ENCODE measurements around the gene PRRC2B.
"Not testable (repeated sequence)": the region's sequence is repeated elsewhere in the genome, so short reads cannot be mapped to it uniquely, and the experiment has no call there.

The PRRC2B gene

GRCh38 chr9:131515559-131516031 lies 121.7 kb downstream of the PRRC2B start:
- peak; percentile 93 for FAIRE-seq
- DNase-seq (ENCODE audit: insufficient read length, low spot score): not testable (repeated sequence)
- TF ChIP-seq SPI1 (IDR thresholded peaks at IDR 0.05; ENCODE audit: low read depth, low read length): peak; percentile 28

GRCh38 chr9:131516100-131516499 lies 122.2 kb downstream of the PRRC2B start:
- no peak for DNase-seq (ENCODE audit: insufficient read length, low spot score)
- TF ChIP-seq POU2F2 (IDR thresholded peaks at IDR 0.05; ENCODE audit: low read depth, low read length) (no peak), POLR2AphosphoS5 (IDR thresholded peaks at IDR 0.05; ENCODE audit: low read depth, low read length) (no peak), SPI1 (IDR thresholded peaks at IDR 0.05; ENCODE audit: low read depth, low read length) (no peak), TAF1 (IDR thresholded peaks at IDR 0.05; ENCODE audit: low read depth, low read length) (no peak), POLR2A (IDR thresholded peaks at IDR 0.05; ENCODE audit: low read depth, low read length) (no peak), PAX5 (IDR thresholded peaks at IDR 0.05; ENCODE audit: insufficient read depth, low read length, severe bottlenecking) (no peak)
- FAIRE-seq: no peak

- FAIRE-seq (no peak), DNase-seq (ENCODE audit: insufficient read length, low spot score) (no peak)
- no peak for TF ChIP-seq POU2F2 (IDR thresholded peaks at IDR 0.05; ENCODE audit: low read depth, low read length)
- TF ChIP-seq SPI1 (IDR thresholded peaks at IDR 0.05; ENCODE audit: low read depth, low read length): no peak
- TF ChIP-seq PAX5 (IDR thresholded peaks at IDR 0.05; ENCODE audit: insufficient read depth, low read length, severe bottlenecking): no peak
- TF ChIP-seq POLR2A (IDR thresholded peaks at IDR 0.05; ENCODE audit: low read depth, low read length): no peak
- TF ChIP-seq TAF1 (IDR thresholded peaks at IDR 0.05; ENCODE audit: low read depth, low read length): no peak
- no peak for TF ChIP-seq POLR2AphosphoS5 (IDR thresholded peaks at IDR 0.05; ENCODE audit: low read depth, low read length)
Measured at GRCh38 chr9:131516930-131517329, 123.0 kb downstream of the PRRC2B start.

GRCh38 chr9:131517761-131518190 lies 123.9 kb downstream of the PRRC2B start:
- DNase-seq (ENCODE audit: insufficient read length, low spot score) (no peak), FAIRE-seq (no peak)
- TF ChIP-seq POLR2A (IDR thresholded peaks at IDR 0.05; ENCODE audit: low read depth, low read length): no peak

GRCh38 chr9:131518553-131518952 lies 124.7 kb downstream of the PRRC2B start:
- DNase-seq (ENCODE audit: insufficient read length, low spot score) (no peak), FAIRE-seq (no peak)
- TF ChIP-seq POLR2AphosphoS5 (IDR thresholded peaks at IDR 0.05; ENCODE audit: low read depth, low read length) (no peak), POLR2A (IDR thresholded peaks at IDR 0.05; ENCODE audit: low read depth, low read length) (no peak), SPI1 (IDR thresholded peaks at IDR 0.05; ENCODE audit: low read depth, low read length) (no peak), PAX5 (IDR thresholded peaks at IDR 0.05; ENCODE audit: insufficient read depth, low read length, severe bottlenecking) (no peak), POU2F2 (IDR thresholded peaks at IDR 0.05; ENCODE audit: low read depth, low read length) (no peak), TAF1 (IDR thresholded peaks at IDR 0.05; ENCODE audit: low read depth, low read length) (no peak)

- FAIRE-seq: no peak
- TF ChIP-seq TAF1 (IDR thresholded peaks at IDR 0.05; ENCODE audit: low read depth, low read length): no peak
- TF ChIP-seq SPI1 (IDR thresholded peaks at IDR 0.05; ENCODE audit: low read depth, low read length): no peak
- TF ChIP-seq PAX5 (IDR thresholded peaks at IDR 0.05; ENCODE audit: insufficient read depth, low read length, severe bottlenecking): no peak
- TF ChIP-seq POLR2A (IDR thresholded peaks at IDR 0.05; ENCODE audit: low read depth, low read length): no peak
- TF ChIP-seq POU2F2 (IDR thresholded peaks at IDR 0.05; ENCODE audit: low read depth, low read length): no peak
- TF ChIP-seq POLR2AphosphoS5 (IDR thresholded peaks at IDR 0.05; ENCODE audit: low read depth, low read length): no peak
Measured at GRCh38 chr9:131520503-131520902, 126.6 kb downstream of the PRRC2B start.

GRCh38 chr9:131521203-131521602 lies 127.3 kb downstream of the PRRC2B start:
- TF ChIP-seq SPI1 (IDR thresholded peaks at IDR 0.05; ENCODE audit: low read depth, low read length) (no peak), POU2F2 (IDR thresholded peaks at IDR 0.05; ENCODE audit: low read depth, low read length) (no peak), POLR2AphosphoS5 (IDR thresholded peaks at IDR 0.05; ENCODE audit: low read depth, low read length) (no peak), PAX5 (IDR thresholded peaks at IDR 0.05; ENCODE audit: insufficient read depth, low read length, severe bottlenecking) (no peak), POLR2A (IDR thresholded peaks at IDR 0.05; ENCODE audit: low read depth, low read length) (no peak), TAF1 (IDR thresholded peaks at IDR 0.05; ENCODE audit: low read depth, low read length) (no peak)
- FAIRE-seq: no peak
- no peak for DNase-seq (ENCODE audit: insufficient read length, low spot score)

More at GRCh38 chr9:131520503-131520902, 126.6 kb downstream of the PRRC2B start:
- no peak for DNase-seq (ENCODE audit: insufficient read length, low spot score)

GRCh38 chr9:131521822-131522221 lies 127.9 kb downstream of the PRRC2B start:
- no peak for DNase-seq (ENCODE audit: insufficient read length, low spot score)
- no peak for FAIRE-seq
- TF ChIP-seq POLR2A (IDR thresholded peaks at IDR 0.05; ENCODE audit: low read depth, low read length) (no peak), POLR2AphosphoS5 (IDR thresholded peaks at IDR 0.05; ENCODE audit: low read depth, low read length) (no peak), PAX5 (IDR thresholded peaks at IDR 0.05; ENCODE audit: insufficient read depth, low read length, severe bottlenecking) (no peak), SPI1 (IDR thresholded peaks at IDR 0.05; ENCODE audit: low read depth, low read length) (no peak), TAF1 (IDR thresholded peaks at IDR 0.05; ENCODE audit: low read depth, low read length) (no peak), POU2F2 (IDR thresholded peaks at IDR 0.05; ENCODE audit: low read depth, low read length) (no peak)

- DNase-seq (ENCODE audit: insufficient read length, low spot score) (no peak), FAIRE-seq (no peak)
- no peak for TF ChIP-seq POU2F2 (IDR thresholded peaks at IDR 0.05; ENCODE audit: low read depth, low read length)
- TF ChIP-seq POLR2A (IDR thresholded peaks at IDR 0.05; ENCODE audit: low read depth, low read length): peak; percentile 24; the same call in 1 of the 2 replicates
Measured at GRCh38 chr9:131522257-131523085, 128.6 kb downstream of the PRRC2B start.

- DNase-seq (ENCODE audit: insufficient read length, low spot score): no peak
- FAIRE-seq: no peak
- TF ChIP-seq POLR2AphosphoS5 (IDR thresholded peaks at IDR 0.05; ENCODE audit: low read depth, low read length): no peak
- TF ChIP-seq TAF1 (IDR thresholded peaks at IDR 0.05; ENCODE audit: low read depth, low read length): no peak
- TF ChIP-seq POU2F2 (IDR thresholded peaks at IDR 0.05; ENCODE audit: low read depth, low read length): no peak
- no peak for TF ChIP-seq PAX5 (IDR thresholded peaks at IDR 0.05; ENCODE audit: insufficient read depth, low read length, severe bottlenecking)
- no peak for TF ChIP-seq SPI1 (IDR thresholded peaks at IDR 0.05; ENCODE audit: low read depth, low read length)
- no peak for TF ChIP-seq POLR2A (IDR thresholded peaks at IDR 0.05; ENCODE audit: low read depth, low read length)
Measured at GRCh38 chr9:131523086-131523388, 129.2 kb downstream of the PRRC2B start.

Data from GM12891 (cell line).